GM18861 (cell line): ENCODE data around the gene SLC22A23.

ENCODE experiments used
- ATAC-seq: cut with Tn5 transposase; IDR thresholded peaks from one replicate; pipeline ENCODE4 v1.9.1; 2021; ENCODE audit not compliant: unreplicated experiment

SLC22A23 gene

DNA sequence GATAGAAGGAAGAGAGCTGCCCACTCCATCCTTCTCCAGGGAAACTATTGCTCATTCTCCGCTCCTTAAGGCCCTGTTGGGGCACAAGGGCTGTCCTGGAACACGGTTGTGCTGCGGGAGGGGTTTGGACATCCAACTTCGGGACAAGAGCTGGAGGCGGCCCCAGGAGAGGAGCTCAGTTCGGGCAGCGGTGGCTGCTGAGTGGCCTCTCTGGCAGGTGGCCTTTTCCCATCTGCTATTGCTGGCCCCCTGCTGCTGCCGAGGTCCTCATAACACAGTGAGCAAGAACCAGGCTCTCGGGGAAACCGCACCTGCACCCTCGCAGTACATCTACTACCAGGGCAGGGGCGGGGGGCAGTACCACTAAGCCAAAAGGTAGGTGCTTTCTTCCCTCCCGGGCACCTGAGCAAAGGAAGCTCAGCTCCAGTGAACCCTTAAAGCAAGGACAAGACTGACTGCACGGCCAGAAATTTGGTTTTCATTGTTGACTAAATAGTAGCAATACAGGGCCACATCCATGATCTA, 134.4 kb downstream of the SLC22A23 start:
- ATAC-seq, result no peak

DNA sequence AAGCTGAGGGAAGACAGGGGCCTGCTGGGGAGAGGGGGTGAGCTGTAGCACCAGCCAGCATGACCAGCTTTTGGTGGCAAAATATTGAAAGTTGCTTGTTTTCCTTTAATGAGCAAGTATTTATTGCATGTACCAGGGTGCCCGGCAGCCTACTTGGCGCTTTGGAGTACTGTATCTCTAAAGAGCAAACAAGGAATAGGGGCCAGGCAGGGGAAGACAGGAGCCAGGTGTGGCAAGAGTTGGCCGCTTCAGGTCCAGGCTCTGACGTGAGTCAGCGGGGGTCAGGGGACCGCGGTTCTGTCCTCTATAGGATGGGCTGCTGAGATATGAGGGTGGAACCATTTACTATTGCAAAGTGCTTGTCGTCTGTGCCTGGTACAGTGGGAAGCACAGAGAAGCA, 135.0 kb downstream of the SLC22A23 start:
- no peak for ATAC-seq

DNA sequence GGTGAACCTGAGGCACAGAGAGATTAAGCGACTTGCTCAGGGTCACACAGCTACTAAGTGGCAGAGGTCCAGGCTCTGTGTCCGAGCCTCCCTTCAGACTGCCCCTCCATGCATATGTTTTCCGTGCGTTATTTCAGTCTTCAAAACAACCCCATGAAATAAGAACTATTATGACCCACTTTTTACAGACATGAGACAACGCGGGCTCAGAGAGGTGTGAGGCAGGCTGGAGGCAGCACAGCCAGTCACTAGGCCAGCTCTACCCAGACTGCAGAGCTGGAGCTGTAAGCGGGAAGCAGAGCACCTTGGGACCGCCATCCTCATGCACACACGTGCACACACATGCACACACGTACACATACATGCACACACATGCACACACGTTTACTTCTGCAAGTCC, 135.8 kb downstream of the SLC22A23 start:
- no peak for ATAC-seq

DNA sequence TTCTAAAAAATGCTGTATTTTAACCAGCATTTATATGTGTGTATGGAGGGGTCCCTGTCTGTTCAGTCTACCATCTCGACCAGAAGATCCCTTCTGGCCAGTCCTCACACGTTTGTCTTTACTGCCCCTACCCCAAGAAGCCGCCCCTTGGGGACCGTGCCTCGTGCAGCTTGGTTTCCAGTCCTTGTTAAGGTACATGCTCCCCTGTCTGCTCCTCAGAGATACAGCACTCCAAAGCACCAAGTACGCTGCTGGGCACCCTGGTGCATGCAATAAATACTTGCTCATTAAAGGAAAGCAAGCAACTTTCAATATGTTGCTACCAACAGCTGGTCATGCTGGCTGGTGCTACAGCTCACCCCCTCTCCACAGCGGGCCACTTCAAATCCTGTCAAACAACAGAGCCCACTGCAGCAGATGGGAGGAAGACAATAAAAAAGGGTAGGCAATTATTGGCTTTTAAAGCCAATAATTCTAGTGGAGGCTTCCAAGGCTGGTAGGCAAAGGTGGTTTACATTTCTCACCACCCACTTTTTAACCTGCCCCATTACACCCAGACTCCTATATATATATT, 136.5 kb downstream of the SLC22A23 start:
- no peak for ATAC-seq

DNA sequence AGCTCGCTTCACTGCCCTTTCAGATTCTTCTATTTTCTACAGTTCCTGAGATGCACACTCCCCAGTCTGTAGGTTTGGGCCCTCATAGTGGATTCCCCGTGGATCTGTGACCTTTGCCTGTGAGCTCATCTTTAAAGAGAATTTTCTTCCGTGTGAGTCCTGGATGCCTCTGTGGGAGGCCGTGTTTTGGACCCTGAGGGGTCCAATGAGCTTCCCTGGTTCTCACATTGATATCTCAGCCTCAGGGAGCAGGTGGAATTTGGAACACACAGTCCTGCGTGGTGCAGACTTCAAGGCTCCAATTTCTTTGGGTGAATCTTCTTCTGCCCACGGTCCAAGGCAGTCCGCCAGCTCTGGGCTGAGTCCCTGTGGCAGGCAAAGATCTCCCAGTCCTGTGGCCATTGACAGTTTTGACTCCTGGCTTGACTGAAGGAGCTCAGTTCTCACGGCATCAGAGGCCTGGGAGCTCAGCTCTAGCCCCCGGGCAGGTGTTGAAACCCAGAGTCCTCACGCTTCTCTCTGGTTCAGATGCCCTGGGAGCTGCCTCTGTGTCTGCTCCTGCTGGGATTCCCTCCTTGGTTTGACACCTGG, 137.1 kb downstream of the SLC22A23 start:
- ATAC-seq, result no peak

DNA sequence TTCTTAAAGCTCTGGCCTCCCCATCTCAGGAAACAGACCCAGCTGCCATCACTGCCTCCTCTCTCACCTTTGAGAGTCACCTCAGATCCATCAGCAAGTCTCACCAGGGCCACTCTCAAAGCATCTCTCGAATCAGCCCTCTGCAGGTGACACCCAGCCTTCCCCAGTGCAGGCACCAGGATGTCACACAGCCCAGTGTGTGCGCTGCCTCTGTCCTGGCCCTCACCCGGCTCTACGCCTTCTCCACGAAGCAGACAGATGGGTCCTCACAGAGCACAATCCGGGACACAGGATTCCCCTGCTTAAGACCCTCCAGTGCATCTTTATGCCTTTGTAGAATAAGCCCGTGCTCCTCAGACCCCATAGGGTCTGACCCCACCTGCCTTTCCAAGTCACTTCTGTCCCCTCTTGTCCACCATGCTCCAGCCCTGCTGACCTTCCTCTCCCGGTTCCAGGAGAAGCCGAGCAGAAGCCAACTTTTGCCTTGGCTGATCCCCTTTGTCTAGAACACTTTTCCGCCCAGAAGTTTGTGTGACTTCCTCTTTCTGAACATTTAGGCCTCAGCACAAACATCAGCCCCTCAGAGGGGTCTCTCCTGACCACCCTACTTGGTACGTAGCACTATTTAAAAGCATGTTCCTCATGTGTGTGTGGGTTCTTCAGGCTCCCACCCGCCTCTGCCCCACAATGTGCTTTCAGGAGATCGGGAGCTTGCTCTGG, 137.9 kb downstream of the SLC22A23 start:
- no peak for ATAC-seq

DNA sequence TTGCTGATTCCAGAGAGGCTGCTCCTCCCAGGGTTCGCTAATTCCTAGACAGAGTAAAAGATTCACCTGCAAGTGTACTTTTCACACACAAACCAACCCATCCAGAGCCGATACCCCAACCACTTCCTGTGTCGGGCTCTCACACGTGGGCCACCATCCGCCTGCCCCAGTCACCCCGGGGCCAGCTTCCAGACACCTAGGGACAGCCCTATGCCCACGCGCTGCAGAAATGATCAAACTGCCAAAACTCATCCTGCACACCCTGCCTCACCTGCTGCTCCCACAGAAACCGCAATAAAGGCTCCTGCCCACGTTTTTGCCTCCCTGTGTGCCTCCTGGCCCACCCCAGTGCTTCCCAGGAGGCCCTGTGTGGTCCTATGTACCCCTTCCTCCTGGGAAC, 138.6 kb downstream of the SLC22A23 start:
- no peak for ATAC-seq

DNA sequence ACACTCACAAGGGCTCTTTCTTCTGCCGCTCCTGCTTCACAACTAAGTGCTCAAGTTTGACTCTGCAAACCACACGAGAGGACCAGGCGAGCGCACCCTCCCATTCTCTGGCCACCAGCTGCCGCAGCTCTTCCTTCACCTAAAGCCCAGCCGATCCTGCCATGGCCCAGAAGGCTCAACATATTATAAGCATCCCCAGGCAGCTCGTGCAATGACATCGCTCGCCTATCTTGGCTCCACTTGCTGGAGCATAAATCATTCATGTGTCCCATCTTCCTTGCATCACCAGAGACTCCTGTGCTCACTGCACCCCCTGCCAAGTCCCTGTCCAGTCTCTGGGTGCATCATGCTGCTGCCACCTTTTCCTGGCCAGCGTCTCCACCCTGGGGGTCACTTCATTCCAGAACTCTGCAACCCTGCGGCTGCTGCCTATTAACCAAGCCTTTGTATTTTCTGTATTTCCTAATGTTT, 139.1 kb downstream of the SLC22A23 start:
- ATAC-seq, result no peak

DNA sequence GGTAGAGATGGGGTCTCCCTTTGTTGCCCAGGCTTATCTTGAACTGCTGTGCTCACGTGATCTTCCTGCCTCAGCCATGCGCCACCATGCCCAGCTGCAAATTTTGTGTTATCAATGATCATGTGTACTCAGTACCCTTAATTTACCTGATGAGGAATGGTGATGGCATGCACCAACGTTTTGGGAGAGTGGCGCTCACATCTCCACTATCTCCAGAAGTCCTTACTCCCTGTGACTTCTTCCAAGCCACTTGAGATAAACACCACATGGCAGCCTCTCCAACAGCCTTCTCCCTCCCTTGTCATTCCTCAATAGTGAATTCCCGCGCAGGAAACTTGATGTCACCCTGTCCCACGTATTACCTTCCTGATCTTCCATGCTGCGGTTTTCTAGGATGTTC, 140.0 kb downstream of the SLC22A23 start:
- ATAC-seq, result no peak

DNA sequence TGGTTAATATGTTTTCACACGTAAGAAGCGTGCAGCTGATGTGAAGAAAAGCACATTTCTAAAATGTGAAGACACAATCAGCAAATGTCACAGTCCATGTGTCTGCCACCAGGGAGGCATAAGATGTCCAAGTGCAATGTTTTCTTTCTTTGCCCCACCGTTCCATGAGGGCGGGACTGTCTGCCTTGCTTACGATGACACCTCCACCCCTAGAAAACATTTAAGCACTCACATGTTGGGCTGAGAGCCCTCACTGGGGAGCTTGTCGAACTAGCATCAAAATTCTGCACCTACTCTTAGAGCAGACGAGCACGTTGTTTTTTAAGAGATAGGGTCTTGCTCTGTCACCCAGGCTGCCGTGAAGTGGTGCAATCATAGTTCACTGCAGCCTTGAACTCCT, 140.5 kb downstream of the SLC22A23 start:
- ATAC-seq, result no peak

DNA sequence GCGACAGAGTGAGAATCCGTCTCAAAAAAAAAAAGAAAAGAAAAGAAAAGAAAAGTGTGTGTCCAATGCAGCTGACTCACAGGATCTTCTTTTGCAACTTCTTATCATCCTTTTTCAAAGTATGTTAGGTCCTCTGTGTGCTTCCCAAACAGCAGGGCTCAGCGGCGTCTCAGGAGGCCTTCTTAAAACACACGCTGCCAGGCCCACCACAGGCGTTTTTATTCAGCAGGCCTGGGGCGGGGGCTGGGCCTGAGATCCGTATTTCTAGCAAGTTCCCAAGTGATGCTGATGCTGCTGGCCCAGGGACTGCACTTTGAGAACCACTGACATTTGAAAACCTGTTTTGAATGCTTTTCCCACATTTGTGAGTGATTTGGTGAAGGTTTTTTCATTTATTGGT, 141.0 kb downstream of the SLC22A23 start:
- no peak for ATAC-seq

DNA sequence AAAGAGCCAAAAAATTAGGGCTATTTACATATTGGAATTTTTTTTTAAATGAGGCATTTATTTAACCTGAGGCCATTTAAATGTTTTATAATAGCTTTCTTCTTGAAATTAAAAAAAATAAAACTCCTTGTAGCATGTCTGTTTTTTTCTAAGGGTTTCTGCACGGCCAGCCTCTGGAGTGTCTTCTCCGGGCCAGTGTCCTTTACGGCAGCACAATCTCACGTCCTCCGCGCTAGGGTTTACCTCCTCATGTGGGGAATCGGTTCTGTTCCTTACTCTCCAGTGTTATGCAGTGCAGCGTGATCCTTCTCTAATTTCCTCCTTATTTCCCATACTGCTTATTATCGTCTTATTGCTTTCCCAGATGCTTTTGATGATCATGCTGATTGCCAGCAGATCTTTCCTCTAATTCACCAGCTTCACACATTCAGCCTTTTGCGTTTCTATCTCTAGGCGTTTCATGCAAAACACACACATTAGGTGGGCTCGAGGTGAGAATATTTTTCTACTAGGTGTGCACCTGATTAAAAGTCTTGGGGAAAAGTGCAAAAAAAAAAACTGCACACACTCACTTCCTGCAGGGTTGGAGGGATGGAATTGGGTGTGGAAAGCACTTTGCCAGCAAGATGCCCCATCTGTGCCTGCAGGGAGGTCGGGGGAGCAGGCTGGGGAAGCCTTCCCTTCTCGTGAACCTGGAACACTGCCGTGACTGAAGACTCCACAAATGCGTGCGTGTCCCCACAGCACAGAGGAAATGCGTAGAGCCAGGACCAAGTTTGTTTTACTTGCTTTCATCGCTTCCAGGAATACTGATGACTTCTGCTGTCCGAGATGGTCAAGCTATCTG, 142.0 kb downstream of the SLC22A23 start:
- no peak for ATAC-seq

DNA sequence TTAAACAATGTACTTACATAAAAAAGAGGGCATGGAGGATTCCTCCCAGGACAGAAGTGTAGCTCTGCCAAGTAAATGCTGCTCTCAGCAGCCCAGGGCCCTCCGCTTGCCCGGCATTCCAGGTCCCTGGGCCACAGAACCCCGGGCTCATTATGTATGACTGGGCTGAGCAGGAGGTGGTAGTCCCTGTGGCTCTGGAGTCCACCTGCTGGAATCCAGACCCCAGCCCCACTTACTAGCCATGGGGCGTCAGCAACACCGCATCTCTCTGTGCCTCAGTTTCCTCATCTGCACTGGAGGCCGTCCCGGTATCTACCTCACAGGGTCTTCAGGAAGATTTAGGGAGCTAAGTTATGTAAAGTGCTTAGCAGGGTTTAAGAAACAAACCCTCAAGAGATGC, 142.7 kb downstream of the SLC22A23 start:
- no peak for ATAC-seq

DNA sequence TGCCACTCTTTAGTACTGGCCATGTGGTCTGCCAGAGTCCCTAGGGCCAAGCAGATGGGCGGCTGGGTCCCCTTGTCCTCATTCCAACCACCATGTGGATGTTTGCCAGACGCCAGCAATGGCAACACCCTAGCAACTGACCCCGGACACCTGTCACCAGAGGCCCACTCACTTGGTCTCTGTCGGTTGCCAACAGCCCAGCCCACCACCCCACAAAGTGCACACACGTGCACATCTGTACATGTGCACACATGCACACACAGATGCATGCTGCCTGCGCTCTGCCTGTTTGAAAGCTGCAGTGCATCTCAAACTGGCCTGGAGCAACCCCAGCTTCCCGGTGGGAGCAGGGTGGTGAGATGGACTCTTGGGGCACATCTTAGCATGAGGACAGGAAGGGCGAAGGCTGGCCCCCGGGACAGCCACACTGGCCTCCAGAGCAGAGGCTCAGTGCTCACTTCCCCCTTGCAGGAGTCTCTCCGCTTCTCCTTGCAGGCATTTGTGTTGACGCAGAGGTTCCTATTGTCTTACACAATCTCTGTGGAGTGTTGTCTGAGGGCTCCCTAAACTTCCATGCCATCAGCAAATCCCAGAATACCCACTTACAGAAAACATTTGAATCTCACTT, 144.1 kb downstream of the SLC22A23 start:
- ATAC-seq, result no peak

DNA sequence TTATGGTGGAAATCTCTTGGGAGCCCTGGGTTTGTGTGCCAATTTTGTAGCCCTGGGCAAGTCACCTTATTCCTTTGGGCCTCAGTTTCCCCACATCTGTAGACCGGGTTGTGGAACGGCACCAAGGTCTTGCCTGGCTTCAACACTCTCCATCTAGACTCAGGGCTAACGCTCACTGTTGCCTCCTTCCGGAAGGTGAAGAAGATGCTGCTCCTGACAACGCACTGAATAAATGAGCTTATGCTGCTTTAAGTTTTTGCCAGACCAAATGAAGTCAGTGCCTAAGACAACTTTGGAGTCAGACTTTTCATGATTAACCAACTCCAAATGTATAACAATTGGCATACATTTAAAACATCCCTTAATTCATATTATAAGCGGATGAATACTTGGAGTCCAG, 145.0 kb downstream of the SLC22A23 start:
- ATAC-seq, result no peak

DNA sequence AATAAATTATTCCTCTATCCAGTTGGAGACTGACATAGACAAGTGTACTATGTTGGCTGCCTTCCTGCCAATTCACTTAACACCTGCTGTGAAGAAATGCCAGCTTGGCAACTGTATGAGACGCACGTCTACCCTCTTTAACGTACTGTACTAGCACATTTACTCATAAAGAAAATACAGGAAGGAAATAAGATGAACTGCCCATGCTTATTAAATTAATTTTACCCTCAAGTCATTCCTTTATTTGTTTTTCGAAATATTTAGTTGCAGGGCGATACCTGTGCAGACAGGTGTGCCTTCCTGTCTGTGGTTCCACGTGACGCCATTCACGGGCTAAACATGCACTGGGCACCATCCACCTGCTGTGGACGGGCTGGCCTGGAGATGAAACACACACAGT, 146.1 kb downstream of the SLC22A23 start:
- no peak for ATAC-seq

DNA sequence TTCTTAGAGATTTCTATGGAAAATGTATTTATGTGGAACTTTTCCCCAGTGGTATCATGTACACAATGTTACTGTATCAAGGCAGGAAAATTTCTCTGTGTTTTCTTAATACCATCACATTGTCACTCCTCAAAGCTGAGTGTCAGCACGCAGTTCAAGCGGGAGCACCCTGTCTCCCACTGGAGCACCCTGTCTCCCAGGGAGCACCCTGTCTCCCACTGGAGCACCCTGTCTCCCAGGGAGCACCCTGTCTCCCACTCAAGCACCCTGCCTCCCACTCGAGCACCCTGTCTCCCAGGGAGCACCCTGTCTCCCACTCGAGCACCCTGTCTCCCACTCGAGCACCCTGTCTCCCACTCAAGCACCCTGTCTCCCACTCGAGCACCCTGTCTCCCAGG, 146.8 kb downstream of the SLC22A23 start:
- no peak for ATAC-seq

DNA sequence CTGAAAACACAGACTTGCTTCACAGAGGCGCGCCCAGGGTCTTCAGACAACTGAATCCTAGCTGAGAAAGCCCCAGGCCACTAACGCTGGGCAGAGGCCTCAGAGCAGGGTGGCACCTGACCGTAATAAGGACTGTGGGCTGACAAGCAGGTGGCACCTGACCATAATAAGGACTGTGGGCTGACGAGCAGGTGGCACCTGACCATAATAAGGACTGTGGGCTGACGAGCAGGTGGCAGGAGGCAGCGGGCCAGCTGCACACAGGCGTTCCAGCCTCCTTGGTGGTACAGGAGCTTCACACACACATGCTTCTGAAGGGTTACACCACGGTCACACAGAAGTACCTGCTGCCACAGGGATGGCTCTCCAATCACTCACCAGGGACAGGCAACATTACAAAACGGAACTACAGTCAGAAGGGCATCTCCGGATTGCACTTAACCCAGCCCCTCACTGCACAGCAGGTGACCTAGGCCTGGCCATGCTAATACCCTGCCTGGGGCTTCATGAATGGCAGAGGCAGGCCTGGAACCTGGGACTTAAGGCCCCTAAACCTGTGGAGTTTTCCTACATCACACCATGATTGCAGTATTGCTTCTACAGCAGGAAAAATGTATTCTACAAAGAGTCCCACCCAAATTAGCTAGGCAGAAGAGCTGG, 147.3 kb downstream of the SLC22A23 start:
- no peak for ATAC-seq

DNA sequence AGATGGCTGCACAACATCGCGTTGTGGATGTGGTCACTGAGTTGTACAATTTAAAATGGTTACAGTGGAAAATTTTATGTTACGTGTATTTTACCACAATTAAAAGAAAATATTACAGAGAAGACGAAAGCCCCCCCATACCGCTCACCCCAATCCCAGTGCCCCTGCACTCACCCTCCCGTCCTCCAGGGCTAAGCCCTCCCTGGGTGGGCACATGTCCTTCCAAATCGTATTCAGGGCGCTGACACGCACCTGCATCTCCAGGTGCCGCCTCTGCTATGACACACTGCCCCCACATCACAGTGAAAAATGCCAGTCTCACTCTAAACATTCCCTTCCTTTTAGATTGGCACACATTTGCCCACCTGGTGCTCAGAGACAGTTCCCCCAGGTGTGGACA, 148.7 kb downstream of the SLC22A23 start:
- ATAC-seq, result no peak

DNA sequence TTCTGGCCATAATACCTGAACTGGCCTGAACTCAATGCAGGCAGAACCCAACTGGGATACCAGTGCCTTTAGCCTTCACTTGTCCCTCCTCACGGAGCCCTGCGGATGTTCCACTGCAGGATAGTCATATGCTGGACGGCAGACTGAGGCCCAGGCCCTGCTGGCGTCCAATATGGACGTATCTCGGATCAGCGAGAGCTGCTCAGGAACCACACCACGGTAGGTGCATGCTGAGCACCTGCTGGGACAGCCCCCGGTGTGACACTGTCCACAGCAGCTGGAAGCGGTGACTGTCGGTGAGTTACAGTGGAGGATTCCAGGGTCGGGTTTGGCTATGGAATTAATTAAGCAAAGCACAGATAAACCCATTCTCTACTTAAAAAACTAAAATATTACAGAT, 149.4 kb downstream of the SLC22A23 start:
- no peak for ATAC-seq
